Stimulated activated CD8-positive, alpha-beta memory T cell treated with anti-CD3 and anti-CD28 coated beads, Interleukin-4, amount 100 ng/mL, for 48 hours (primary cell): ENCODE measurements around the gene TSN.
"Not testable (repeated sequence)": the region's sequence is repeated elsewhere in the genome, so short reads cannot be mapped to it uniquely, and the experiment has no call there.

Experiments used
- DNase-seq: peaks from one replicate; pipeline ENCODE4 v3.0.0-alpha.2; 2020

Gene TSN

GRCh38 chr2:121804997-121805765, 49.7 kb downstream of the TSN start:
- no peak for DNase-seq

- DNase-seq: no peak
Observed at GRCh38 chr2:121805766-121806143, 50.3 kb downstream of the TSN start.

GRCh38 chr2:121807771-121808170, 52.3 kb downstream of the TSN start:
- not testable (repeated sequence) for DNase-seq

GRCh38 chr2:121809607-121810006, 54.2 kb downstream of the TSN start:
- no peak for DNase-seq

GRCh38 chr2:121810959-121811853, 55.8 kb downstream of the TSN start:
- DNase-seq: peak; percentile 32

GRCh38 chr2:121813083-121813482, 57.6 kb downstream of the TSN start:
- DNase-seq: not testable (repeated sequence)

GRCh38 chr2:121815216-121815615, 59.8 kb downstream of the TSN start:
- no peak for DNase-seq

GRCh38 chr2:121816797-121817196, 61.3 kb downstream of the TSN start:
- DNase-seq: no peak

- not testable (repeated sequence) for DNase-seq
Observed at GRCh38 chr2:121817304-121817703, 61.9 kb downstream of the TSN start.
